GM21381 (cell line): ENCODE results near the gene ERICH6.

Experiments
- ATAC-seq: cut with Tn5 transposase; IDR thresholded peaks from one replicate; pipeline ENCODE4 v1.9.1; 2021; ENCODE audit warnings: mild to moderate bottlenecking, moderate library complexity; ENCODE audit not compliant: unreplicated experiment

ERICH6 gene

DNA sequence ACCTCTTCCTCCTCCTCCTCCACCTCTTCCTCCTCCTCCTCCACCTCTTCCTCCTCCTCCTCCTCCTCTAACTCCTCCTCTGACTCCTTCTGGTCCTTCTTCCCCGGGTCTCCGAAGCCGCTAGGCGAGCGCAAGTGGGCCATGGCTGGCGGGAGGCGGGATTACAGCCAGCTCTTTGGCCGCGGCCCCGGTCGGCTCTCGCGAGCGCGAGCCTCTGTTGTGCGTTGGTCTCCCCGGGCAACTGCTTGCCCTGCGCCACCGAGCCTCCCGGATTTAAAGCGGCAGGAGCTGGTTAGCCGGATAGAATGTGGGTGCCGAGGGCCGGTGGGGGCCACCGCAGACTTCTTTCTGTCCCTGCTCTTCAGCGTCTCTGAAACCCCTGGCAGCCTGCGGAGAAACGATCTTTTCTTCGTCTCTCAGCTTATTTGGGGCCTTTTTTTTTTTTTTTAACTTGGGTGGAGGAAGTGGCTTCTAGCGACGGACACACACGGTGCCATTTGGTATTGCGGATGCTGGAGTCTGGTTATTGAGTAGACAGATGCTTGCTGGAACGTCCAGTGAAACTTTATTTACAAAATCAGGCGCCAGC is at the start of gene ERICH6:
Gene ERICH6 (minus strand): TSS at position 165 of the 589 bp plus-strand sequence. CDS start 22 bp downstream, at position 143.
- ATAC-seq = peak; percentile 98

DNA sequence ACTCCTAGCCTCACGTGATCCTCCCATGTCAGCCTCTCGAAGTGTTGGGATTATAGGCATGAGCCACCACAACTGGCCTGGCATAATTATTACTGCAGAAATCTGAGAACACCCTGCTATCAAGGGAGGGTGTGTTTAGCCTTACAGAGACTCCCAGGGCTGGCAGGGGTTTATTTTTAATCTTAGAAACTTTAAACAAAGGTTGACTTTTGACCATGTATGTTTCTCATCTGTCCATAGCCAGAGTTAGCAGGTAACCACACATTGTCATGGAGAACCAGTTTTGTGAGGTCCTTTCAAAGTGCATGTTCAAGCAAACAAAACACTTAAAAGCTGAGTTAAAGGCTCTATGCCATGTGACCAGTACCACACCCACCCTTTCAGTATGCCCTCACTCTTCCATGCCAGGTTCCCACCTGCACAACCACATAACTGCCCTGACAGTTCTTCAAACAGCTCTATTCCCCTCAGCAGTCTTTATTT is 48.1 kb upstream of the ERICH6 start:
- no peak for ATAC-seq

DNA sequence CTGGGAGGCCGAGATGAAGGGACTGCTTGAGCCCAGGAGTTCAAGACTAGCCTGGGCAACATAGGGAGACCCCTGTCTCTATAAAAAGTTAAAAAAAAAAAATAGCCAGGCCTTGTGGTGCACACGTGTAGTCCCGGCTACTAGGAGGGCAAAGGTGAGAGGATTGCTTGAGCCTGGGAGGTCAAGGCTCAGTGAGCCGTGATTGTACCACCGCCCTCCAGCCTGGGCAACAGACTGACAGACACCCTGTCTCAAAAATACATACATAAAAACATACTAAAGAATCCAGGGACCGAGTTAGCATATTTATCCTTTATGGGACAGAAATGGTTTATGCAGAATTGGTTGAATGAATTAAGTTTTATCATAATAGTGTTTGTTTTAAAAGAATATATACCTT is 45.5 kb upstream of the ERICH6 start:
- no peak for ATAC-seq

GRCh38 chr3:150748684-150749047 is 44.9 kb upstream of the ERICH6 start:
- no peak for ATAC-seq

DNA sequence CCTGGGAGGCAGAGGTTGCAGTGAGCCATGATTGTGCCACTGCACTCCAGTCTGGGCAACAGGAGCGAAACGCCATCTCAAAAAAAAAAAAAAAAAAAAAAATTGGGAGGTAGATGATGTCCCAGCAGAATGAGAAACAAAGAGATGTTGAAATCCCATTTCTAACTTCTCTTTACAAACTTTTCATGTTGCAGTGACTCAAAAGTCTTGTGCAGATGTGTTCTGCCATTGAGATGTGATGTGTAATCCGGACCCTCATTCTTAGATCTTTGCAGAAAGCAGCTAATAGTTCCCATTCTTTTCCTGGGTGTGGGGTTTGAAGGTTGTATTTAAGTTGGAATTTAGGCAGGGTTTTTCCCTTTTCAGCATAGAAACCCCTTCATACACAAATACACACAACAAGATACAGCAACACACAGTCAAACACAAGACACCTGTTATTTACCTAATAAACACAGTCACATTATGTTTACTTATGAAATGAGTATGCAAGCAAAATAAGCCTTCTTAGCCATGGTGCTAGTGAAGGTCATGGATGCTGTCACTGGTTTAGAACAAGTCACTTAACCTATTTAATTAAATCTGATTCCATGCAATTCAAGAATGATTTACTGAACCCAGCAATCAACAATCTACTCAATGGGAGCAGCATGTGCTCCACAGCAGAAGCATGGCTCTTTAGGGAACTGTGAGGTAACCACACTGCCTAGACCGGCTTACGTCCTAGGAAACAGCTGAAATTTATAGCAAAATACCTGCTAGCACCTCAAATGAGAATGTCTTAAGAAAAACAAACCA is 44.4 kb upstream of the ERICH6 start:
- no peak for ATAC-seq

GRCh38 chr3:150746791-150747590 is 43.3 kb upstream of the ERICH6 start:
- no peak for ATAC-seq

GRCh38 chr3:150745832-150746231 is 42.1 kb upstream of the ERICH6 start:
- no peak for ATAC-seq

GRCh38 chr3:150744919-150745211 is 41.1 kb upstream of the ERICH6 start:
- no peak for ATAC-seq

DNA sequence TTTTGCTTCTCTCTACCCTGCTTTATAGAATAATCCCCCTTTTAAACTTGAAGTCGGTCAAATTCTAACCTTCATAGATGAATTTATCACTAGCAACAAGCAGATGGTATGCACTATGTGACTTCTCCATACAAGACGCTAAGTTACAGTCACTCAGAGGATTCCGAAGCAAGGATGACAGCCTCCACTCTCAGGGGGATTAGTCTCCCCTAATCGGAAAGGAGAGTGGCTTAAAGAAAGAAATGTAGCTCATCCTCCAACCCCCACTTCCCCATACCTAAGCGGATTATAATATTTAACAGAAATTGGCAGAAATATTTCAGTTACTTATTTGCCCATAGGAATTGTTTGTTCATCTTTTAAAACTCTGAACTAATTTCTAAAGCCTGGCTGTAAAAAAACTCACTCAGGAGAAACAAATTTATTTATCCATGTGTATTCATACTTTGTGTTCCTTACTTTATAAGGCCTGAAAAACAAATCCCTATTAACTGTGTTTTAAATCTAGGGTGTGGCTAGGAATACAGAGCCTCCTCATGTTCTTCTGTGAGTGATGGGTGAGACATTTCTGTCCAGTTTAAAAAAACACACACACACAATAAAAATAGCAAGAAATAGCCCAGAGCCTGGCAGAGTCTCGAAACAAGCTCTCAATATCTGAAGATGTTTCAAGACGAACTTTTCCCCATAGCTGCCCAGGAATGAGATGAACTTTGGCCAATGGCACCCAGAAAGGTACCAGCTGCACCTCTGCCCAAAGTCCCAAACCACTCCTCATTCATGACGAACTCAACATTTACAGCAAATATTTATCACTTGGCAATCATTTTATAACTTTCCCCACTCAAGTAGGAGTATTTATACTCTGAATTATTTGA is 40.6 kb upstream of the ERICH6 start:
- no peak for ATAC-seq

- no peak for ATAC-seq
Observed at GRCh38 chr3:150743508-150743907, 39.8 kb upstream of the ERICH6 start.

- no peak for ATAC-seq
Observed at GRCh38 chr3:150742679-150743078, 39.0 kb upstream of the ERICH6 start.

- ATAC-seq = no peak
Observed at GRCh38 chr3:150742141-150742523, 38.4 kb upstream of the ERICH6 start.

DNA sequence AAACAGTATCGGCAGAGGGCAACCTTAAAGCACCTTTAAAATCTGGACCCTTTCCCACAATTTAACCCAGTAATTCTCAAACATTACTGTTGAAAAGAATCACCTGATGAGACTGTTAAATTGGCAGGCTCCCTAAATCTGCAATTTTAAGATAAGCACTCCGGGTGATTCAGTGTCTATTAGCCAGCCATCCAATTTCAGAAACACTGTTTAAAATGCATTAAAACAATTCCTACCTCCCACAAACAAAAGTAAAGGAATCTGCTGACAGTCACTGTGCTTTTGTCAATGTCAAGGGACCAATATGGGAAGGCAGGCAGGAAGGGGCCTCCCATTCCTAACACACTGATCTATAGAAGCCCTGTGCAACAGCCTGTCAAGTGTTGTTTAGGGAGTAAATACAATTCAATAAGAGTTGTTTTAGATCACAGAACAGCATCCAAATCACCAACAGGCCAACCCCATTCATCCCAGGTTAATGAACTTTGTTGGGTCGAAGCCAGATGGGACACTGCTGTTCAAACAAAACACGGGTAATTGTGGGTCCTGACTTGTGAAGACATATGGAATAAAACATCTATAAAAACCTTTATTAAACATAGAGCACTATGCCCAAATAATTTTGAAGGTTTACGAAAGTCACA is 37.9 kb upstream of the ERICH6 start:
- ATAC-seq = no peak

- no peak for ATAC-seq
Observed at GRCh38 chr3:150740733-150741496, 37.2 kb upstream of the ERICH6 start.

DNA sequence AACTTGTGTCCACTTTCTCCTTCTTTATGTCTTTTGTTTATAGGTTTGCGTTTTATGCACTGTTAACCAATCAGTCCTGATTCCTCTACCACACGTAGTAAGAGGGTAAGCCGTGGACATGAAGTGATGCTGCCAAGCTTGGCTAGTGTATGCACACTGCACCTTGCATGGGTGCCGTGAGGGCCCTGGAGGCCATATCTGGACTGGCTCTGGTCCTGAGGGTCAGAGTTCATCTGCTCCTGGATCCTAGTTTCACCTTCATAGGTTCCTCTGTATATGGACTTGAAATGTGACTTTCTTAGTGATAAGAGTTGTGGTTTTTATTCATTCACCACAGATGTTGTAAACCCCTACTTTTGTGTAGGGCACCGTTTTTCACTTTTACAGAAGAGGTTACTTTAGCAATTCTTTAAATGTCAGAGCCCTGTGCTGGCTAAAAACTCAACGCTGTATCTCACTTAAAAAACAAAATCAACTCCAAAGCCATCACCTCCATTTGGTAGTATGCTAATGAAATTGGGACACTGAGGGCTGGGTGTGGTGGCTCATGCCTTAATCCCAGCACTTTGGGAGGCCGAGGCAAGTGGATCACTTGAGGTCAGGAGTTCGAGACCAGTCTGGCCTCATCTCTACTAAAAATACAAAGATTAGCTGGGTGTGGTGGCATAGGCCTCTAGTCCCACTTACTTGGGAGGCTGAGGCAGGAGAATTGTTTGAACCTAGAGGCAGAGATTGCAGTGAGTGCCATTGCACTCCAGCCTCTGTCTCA is 36.3 kb upstream of the ERICH6 start:
- ATAC-seq = no peak

DNA sequence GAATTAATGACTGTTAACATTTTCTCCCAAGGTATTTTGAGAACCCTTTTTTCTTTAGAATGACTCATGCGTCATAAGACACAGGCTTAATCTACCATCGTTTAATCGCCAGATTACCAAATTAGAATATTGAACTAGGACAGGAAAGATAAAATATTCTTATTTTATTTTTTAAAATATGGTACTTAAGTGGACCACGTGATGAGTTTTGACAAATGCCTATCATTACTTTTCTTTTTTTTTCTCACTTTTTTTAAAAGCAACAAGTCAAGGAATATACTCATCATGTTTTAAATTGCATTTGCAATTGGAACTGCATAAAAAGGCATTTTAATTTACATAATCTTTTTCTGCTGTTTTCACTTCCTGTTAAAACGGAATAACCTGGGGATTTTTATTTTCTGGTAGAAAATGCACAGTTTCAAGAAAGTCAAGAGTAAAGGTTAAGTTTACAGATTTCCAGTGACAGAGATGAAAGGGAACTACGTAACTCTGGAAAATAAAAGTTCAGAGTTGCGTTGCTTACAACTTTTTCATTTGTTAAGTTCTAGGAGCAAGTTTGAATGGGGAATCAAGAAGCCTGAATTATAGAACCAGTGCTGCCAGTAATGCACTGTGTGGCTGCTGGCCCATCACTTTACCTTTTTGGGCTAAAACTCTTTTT is 35.6 kb upstream of the ERICH6 start:
- no peak for ATAC-seq

DNA sequence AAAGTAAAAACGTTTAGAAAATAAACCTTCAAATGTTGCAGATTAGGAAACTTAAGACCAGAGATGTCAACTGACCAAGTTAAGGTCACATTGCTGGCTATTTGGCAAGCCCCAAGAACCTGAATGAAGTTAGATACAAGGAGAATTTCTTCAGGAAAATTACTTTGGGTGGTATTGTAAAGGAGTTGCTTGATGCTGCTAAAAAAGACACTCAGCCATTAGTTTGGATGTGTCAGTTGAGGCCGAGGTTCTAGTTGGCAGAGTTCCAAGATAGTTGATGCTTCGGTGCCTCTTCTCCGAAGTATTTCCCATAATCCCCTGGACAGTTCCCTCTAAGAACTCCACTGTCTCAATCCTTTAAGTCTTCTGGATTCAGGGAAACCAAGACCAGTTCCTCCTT is 35.0 kb upstream of the ERICH6 start:
- ATAC-seq = no peak

DNA sequence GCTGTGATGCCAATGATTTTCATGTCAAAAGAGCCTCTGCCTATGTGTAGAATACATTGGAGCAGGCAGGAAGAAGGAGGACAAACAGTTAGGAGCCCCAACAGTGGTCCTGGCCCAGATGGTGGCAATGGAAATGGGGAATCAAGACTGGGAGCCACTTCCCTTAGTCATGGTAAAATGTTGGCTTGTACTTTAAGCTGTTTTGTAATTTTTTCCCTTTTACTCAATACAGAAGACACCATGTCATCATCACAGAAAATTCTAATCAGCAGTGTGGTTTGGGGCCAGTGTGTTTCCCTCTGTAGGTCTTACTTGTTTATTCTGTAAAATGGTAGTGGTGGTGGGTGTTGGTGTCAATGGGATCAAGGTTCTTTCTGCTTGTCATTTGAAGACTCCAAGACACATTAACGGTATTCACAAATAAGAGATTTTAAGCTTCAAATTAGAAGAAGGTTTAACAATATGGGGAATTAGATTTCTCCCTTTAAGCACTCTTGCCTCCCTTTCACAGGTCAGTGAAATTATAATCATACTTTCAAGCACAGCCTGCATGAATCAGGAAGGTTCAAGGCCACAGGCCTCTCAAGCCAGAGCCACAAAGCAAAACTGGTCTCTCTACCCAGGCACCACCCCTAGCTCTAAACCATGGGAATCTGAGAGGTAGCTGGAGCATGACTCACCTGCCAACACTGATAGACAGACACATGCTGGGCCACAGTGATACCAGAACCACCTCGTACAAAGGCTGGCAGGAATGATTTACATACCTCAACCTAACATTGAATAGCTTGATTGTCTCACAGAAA is 34.4 kb upstream of the ERICH6 start:
- ATAC-seq = peak; percentile 37
